Fibroblast of upper back skin (primary cell): ENCODE results near the gene GFRA1.
A peak's percentile ranks its signal among the peaks of the same experiment; 100 is the strongest.

Source experiments
- DNase-seq: peaks from one replicate; pipeline ENCODE4 v3.0.0-alpha.2; 2013

Gene GFRA1

DNA sequence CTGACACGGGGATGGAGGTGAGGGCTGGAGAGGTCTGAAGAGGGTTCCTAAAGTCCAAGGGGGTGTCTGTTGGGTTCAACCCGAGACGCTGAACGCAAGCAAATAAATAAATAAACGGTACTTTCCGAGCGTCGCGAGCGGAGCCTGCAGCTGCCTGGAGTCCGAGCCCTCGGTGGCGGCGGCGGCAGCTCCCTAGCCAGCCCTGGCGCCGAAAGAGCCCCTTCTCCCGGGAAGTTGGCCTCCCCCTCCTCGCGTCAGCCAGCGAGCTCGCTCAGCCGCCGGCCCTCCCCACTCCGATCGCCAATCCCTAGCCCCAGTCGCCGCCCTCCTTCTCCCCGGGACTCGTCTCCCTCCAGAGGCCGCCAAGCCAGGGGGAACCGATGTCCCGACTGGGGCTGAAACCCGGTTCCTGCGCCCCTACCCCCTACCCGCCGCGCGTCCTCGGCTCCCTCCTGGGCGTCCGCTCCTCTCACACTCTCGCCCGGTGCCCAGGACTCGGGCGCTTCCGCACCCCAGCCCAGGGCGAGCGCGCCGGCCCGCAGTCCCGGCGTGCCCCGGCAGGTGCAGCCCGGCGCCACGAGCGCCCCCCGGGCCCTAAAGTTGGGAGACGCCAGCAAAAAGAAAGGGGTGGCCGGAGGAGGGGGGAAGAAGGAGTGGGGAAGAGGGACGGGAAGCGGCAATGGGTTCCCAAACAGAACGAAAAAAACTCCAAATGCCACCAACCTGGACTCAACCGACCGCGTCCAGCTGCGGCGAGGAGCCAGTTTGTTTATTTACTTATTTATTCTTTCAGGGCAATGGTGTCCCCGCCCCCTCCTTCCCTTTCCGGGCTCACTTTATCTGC lies at the start of gene GFRA1:
Gene GFRA1, minus strand, starts transcription at position 767 of the 844 bp plus-strand sequence. CDS start 1,177 bp downstream, outside the sequence.
- peak; percentile 14 for DNase-seq

- no peak for DNase-seq
Measured at GRCh38 chr10:116316503-116316902, 43.5 kb upstream of the GFRA1 start.

DNA sequence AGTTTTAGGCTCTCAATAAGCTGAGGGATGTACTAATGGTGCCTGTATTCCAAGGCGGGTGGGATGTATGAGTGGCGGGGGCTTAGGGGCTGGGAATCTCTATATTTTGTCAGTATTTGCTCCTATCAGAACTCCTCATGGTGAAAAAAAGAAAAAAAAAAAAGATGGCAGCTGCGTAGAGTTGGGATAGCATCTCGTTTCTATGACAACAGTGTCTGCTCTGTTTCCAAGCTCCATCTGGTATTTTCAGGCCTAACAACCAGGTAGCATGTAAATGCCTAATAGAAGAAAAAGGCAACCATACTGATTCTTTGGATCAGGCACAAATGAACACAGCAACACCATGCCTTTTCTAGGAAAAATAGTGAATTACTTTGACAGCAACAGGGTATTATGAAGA lies 39.5 kb upstream of the GFRA1 start:
- DNase-seq = no peak

DNA sequence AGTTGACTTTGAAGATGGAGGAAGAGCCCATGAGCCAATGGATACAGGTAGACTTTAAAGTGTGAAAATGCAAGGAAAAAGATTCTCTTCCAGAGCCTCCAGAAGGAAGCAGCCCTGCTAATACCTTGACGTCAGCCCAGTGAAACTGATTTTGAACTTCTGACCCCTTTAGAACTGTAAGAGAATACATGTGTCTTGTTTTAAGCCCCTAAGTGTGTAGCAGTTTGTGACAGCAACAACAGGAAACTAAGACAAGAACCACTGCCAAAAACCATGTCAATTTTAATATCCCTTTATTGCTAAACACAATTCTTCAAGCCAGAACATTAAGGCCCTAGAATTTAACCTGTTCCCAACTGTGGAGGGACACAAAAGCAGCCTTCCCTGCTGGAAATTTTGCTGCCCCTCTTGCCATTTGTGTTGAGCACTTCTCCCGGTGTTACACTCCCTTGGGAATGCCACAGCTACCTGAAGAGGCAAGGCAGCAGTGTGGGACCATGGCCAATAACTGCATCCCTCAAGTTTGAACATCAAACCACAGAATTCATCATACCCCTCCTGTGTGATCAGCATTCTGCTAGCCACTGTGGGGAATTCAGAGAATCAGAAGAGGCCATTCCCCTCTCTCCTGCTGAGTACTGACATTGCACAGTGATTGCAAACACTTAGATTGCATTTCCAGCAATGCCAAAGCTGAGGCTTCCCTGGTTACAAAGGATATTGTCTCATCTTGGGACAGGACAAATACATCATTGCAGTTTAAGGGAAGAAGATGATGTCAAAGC lies 38.9 kb upstream of the GFRA1 start:
- DNase-seq = peak; percentile 52

GRCh38 chr10:116311016-116311415 lies 38.0 kb upstream of the GFRA1 start:
- DNase-seq = no peak

DNA sequence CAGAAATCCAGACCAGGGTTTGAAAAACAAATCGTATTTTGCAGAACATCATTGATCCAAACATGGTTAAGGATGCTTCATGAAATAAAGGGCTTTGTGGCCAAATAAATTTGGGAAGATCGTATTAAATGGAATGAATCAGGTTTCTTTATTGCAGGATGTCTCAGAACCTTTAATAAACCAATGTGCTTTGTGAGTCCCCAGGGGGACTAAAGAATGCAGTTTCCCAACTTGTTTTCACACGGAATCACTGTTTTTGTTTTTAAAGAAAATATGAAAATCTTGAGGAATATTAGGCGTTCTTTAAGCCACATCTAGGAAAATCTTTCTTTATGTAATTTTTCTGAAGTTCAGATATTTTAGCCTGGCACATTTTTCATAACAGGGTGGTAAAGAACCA lies 34.4 kb upstream of the GFRA1 start:
- DNase-seq = no peak

GRCh38 chr10:116306847-116307246 lies 33.8 kb upstream of the GFRA1 start:
- no peak for DNase-seq

DNA sequence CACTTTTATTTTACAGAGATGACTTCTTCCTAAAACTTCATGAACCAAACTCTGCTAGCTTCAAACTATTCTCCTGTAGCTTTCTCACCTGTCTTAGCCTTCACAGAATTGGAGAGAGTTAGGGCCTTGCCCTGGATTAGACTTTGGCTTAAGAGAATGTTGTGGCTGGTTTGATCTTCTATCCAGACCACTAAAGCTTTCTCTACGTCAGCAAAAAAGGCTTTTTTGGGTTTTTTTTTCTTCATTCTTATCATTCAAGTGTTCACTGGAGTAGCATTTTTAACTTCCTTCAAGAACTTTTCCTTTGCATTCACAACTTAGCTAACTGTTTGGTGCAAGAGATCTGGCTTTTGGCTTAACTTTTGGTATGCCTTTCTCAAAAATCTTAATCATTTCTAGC lies 31.9 kb upstream of the GFRA1 start:
- DNase-seq = no peak

DNA sequence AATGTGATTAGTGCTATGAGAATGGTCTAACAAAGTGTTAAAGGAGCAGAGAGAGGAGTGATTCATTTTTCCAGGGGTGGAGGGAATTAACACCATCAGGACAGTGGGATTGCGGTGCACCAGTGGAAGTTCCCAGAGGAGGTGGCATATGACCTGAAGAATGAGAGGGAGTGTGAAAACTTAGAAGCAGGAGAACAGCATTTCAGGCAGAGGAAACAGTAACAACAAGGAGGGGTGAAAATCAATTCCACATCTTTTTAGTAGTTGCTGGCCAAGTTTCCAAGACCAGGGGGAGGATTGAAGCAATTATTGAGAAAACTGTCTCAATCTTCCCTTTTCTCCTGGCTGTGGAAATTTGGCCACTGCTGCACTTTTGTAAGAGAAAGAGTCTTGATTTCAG lies 27.5 kb upstream of the GFRA1 start:
- DNase-seq = peak; percentile 26

DNA sequence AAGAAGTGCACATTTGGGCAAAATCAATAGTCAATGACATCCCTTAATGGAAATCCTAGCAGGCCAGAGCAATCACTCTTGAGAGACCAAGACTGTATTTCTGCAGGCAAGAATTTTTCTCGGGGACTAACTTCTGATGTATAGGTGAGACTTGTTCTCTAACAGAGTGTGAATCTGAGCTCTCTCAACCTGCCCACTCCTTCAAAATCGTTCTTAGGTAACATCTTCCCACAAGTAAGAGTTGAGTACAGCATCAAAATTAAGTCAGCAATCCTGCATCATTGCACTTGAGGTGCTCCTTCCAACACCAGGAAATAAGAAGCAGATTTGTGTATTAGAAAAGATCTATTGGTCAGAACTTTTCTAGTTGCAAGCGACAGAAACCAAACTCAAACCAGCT lies 25.6 kb upstream of the GFRA1 start:
- no peak for DNase-seq

DNA sequence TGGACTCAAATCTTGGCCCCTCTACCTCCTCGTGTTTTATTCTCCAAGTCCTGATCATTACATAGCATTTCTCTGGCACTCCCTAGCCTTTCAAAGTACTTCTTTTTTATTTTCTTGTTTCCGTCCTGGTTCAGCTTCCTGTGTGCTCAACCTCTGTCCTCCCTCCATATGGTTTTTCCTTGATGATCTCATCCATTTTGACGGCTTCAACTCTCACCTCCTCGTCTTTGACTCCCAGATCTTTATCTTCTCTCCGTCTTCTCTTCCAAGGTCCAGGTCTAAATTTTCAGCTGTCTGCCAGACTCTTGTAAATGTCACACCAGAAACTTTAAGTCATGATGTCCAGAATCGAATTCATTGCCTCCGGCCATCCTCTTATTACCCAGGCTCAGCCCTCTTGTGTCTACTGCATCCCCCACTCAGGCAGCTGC lies 23.3 kb upstream of the GFRA1 start:
- no peak for DNase-seq

GRCh38 chr10:116292493-116292892 lies 19.5 kb upstream of the GFRA1 start:
- DNase-seq = no peak

DNA sequence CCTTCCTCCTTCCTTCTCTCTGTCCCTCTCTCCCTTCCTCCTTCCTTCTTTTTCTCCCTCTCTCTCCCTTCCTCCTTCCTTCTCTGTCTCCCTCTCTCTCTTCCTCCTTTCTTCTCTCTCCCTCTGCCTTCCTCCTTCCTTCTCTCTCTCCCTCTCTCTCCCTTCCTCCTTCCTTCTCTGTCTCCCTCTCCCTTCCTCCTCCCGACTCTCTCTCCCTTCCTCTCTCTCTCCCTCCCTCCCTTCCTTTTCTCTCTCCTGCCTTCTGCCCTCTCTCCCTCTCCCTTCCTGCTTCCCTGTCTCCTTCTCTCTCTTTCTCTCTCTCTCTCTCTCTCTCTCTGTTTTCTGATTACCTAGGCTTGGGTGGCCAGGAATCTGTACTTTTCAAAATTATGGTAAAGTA lies 16.6 kb upstream of the GFRA1 start:
- no peak for DNase-seq

DNA sequence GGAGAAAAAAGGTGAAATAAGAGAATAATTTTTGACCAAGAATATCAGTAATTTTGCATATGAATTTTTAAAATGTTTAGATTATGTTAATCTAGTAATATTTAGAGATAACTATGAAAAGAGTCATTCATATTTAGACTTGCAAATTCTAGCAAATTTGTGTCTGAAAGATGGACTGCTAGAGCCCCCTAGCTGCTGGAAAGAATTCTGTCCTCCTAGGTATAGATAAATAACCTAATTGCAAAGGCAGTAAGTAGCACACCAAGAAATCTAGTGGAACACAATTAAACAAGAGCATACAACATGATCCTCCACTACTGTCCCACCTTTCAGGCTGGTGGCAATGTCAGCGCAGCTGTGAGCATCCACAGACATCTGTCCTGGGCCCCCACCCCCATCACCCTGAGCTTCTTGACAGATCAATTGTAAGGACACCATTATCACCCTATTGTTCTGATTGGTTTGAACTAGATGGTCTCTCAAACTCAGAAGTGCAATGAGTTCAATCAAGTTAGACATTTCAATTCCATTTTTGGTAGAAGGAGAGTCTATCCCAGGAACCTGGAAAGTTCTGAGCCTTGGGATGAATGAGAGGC lies 15.0 kb upstream of the GFRA1 start:
- DNase-seq = peak; percentile 66

DNA sequence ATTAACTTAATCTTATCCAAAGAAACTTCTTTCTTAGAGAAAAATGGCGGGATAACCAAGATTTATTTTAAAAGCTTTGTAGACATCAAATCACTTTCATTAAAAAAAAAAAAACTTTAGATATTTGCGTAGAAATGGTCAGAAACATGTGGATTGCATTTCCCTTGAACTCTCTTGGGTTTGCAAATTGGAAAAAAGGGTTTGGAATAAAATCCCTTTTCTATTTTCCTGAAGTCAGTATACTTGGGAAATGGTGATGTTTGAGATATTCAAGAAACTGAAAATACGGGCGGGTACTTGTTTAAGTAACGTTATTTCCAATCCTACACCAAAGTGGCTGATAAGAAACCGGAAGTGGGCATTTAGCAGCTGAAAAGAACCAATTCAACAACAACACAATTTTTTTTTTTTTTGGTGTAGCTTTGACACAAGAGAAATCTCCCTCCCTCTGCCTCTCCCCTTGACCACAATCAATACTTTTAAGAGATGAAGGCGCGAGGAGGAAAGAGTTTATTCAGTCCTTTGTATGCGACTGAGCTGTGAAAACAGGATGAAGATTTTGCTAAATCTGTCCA lies 13.7 kb upstream of the GFRA1 start:
- DNase-seq = no peak

GRCh38 chr10:116281775-116282174 lies 8.8 kb upstream of the GFRA1 start:
- peak; percentile 33 for DNase-seq

DNA sequence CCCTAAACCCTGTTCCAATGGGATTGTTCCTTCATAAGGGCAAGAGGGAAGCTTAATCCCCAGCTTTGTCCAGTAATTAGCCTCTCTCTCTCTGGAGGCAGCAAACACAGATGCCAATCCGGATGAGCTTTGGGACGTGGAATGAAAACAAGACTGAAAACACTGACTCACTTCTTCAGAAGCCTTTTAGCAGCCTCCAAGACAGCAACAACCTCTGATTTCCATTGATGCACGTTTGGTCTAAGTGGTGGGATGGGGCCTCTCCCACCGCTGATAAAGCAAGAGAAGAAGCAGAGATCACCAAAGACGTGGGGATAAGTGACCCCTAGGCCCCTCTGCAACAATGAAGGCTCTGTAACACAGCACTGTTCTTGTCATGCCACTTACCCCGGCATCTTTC lies 5.8 kb upstream of the GFRA1 start:
- peak; percentile 54 for DNase-seq

DNA sequence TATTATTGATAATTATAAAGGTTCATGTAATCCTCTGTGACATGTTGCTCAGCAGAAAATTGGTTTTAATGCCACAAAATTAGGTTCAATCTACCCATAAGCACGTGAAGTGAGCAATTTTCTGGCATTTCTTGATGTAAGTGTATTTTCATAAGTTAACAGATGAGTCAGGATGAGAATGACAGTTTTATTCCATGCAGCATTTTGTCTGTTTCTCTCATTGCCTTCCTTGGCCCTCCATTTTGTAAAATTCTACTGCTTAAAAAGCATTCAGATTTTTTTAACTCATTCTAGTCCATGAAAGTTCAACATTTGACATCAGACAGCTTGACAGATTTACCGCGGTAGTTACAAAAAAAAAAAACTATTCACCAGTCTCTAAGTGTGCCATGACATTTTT lies 4.0 kb upstream of the GFRA1 start:
- DNase-seq = no peak

DNA sequence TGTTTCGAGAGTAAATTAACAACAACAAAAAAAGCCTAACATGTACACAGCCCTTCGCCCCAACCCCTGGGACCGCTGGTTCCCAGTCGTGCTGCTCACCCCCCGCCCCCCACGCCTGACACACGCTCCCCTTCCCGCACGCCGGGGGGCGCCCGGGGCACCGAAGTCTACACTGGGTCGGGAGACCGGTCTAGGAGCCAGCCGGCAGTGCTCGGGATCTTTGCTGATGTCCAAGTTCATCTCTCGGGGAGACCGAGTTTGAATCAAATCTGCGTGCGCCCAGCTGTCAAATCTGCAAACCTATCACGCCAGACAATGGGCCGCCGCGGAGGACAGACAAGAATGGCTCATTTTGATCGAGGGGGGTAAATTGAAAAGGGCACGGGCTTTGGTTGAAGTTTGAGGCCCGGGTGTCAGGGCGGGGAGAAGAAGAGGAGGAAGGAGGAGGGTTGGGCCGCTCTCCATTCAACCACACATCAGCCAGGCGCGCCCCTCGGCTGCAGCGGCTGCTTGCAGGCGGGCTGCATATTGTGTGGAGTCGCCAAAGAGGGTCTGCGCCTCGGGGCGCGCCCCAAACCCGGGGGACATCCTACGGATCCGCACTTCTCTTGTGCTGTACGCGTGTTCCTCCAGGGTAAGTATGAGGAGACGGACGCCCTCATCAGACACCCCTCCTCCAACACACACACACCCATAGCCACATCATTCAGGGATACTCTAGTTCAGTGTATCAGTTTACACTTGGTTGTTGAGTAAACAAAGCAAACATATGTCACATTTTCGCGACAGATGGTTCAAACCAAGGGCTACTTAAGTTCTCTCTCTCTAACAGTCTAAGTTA lies 1.3 kb upstream of the GFRA1 start:
- peak; percentile 22 for DNase-seq

GRCh38 chr10:116271593-116272439 lies 1.2 kb downstream of the GFRA1 start:
- no peak for DNase-seq
